Cardiac muscle cell (in vitro differentiated cells and primary cell): ENCODE results near the gene SMIM29. TPM values are rescaled to one million over a fixed set of nuclear protein-coding genes. Genes with fewer than 3 reads are reported as not detected.
A peak's percentile ranks its signal among the peaks of the same experiment; 100 is the strongest.

ENCODE experiments used
- DNase-seq, 2 donors: peaks; one replicate each; pipeline versions ENCODE4 v3.0.0 to v3.0.0-alpha.2; 2010 to 2017; ENCODE audit warnings: low read depth in 1 of 2, low spot score in 1 of 2
- H3K27ac ChIP-seq: fragments of 200-600 bp; sonication (generic); 2 replicates; pipeline ENCODE4 v1.5.1; 2016
- H3K27me3 ChIP-seq: fragments of 200-600 bp; sonication (generic); 2 replicates; pipeline ENCODE4 v1.6.0; 2016; ENCODE audit warnings: control low read depth
- H3K36me3 ChIP-seq: fragments of 200-600 bp; sonication (generic); 2 replicates; pipeline ENCODE4 v1.5.1; 2016; ENCODE audit warnings: control low read depth
- H3K4me1 ChIP-seq: fragments of 200-600 bp; sonication (generic); 2 replicates; pipeline ENCODE4 v1.8.1; 2017; ENCODE audit warnings: low read depth, mild to moderate bottlenecking, mixed run types
- H3K4me3 ChIP-seq: fragments of 200-600 bp; sonication (generic); 2 replicates; pipeline ENCODE4 v1.5.1; 2016; ENCODE audit warnings: mild to moderate bottlenecking
- H3K9me3 ChIP-seq: fragments of 200-600 bp; sonication (generic); 2 replicates; pipeline ENCODE4 v1.5.1; 2017; ENCODE audit warnings: low read depth, mild to moderate bottlenecking, control low read depth
- CTCF ChIP-seq: IDR thresholded peaks from 2 replicates; pipeline ENCODE4 v1.5.1; 2012; ENCODE audit warnings: low read depth, mild to moderate bottlenecking, low read length
- polyA plus RNA-seq: library from polyadenylated mRNA; unstranded; fragments of >200 nt; fragmentation: Nextera tagmentation; extraction: Ambion mirVana; gene quantifications from 2 replicates; pipeline ENCODE4 v1.2.1, GENCODE V29; 2016
- total RNA-seq: library from RNA; depleted of rRNA; stranded (reverse); fragments of >200 nt; gene quantifications from 2 replicates; pipeline ENCODE4 v1.2.3, GENCODE V29; 2016

SMIM29 gene
- total and polyA plus RNA-seq, 2 experiments from 2014 or later = 13.4 to 14.7 TPM

DNA sequence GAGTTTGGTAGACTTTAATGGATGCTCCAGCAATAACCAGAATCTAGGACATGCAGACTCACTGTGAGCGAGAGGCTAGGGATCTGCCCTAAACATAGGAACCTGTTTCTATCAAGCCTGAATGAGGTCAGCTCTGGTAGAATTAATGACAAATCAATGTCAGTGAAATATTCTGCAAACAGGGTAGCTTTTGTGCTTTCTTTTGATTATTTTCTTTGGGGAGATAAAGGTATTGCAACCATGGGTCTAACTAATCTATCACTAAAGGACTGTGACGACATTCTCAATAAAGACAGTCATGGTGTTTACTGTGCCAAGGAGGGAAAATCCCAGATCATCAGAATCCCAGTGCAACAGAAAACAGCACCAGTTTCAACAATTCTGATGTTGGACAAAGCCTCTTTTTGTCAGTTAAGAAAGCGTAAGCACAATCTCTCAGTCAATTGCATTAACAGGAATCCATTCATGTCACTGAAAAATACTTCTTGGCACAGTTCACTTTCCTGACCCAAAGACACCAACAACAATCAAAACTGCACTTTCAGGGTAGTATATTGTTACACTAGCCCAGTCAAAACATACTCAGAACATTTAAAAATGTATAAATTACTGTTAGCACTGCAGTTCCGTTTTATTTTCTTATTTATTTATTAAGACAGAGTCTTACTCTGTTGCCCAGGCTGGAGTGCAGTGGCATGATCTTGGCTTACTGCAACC, 36.8 kb upstream of the SMIM29 start:
- no peak for DNase-seq
- Histone ChIP-seq H3K4me3 (no peak overlapping the region), H3K4me1 (no peaks in the 10 kb centered on the region), H3K27ac (no peak overlapping the region), H3K36me3 (peaks cover 4% of the 10 kb centered on the region), H3K9me3 (no peaks in the 10 kb centered on the region), H3K27me3 (no peaks in the 10 kb centered on the region)
- TF ChIP-seq CTCF = no peak

DNA sequence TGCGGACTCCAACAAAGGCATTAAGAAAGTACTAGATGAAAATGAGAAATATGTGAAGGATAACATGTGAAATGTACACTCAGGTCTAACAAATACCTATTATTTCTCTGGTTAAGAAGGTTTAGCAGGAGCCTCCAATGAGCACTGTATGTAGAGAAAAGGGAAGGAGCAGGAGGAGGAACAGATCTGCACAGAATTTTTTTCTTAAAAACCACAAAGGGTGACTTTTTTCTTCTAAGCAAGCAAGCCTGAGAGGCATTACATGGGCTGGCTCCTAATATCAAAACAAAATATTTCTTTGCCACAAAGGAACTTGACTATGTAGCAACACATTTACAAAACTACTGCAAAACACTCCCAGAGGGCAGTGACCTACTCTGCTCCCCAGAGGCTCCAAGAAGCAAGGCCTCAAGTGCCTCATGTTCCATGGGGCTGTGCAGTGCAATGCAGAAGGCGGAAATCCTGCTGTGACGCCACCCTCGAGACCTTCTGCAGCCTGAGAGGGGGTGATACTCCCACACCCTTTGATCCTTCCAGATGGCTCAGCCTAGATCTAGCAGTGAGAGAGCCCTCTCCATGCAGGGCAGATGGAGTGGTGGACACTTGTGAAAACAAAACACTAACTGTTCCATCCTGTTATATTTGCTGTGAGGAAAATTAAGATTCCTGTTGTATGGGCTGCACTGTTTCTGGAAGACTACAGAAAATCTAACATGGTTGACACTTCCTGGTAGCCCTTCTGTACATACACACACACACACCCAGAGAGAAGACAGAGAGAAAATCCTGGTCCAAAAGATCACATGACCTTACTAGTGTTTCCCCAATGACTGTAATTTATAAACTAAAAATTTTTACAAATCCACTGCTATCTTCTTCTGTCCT, 36.0 kb upstream of the SMIM29 start:
- Histone ChIP-seq H3K27me3 (no peaks in the 10 kb centered on the region), H3K9me3 (no peaks in the 10 kb centered on the region), H3K27ac (no peak overlapping the region), H3K4me1 (no peaks in the 10 kb centered on the region), H3K36me3 (peaks cover 6% of the 10 kb centered on the region), H3K4me3 (no peak overlapping the region)
- DNase-seq = peak in 1 of 2 donors; percentile 92
- TF ChIP-seq CTCF = no peak

- DNase-seq = peak in 1 of 2 donors; percentile 33
- no peak overlapping the region for H3K27ac ChIP-seq
- peaks cover 4% of the 10 kb centered on the region for H3K36me3 ChIP-seq
- no peaks in the 10 kb centered on the region for H3K27me3 ChIP-seq
- TF ChIP-seq CTCF = no peak
- no peaks in the 10 kb centered on the region for H3K9me3 ChIP-seq
- no peaks in the 10 kb centered on the region for H3K4me1 ChIP-seq
- no peak overlapping the region for H3K4me3 ChIP-seq
Measured at GRCh38 chr6:34281702-34282334, 33.0 kb upstream of the SMIM29 start.

GRCh38 chr6:34280216-34280615, 31.4 kb upstream of the SMIM29 start:
- Histone ChIP-seq H3K27ac (no peak overlapping the region), H3K27me3 (no peaks in the 10 kb centered on the region), H3K4me1 (no peaks in the 10 kb centered on the region), H3K36me3 (peaks cover 4% of the 10 kb centered on the region), H3K9me3 (no peaks in the 10 kb centered on the region), H3K4me3 (no peak overlapping the region)
- TF ChIP-seq CTCF = no peak
- no peak for DNase-seq

GRCh38 chr6:34278833-34279232, 30.0 kb upstream of the SMIM29 start:
- H3K27ac ChIP-seq = no peak overlapping the region
- peaks cover under 1% of the 10 kb centered on the region for H3K4me1 ChIP-seq
- no peaks in the 10 kb centered on the region for H3K27me3 ChIP-seq
- DNase-seq = no peak
- H3K36me3 ChIP-seq = peaks cover 4% of the 10 kb centered on the region
- no peak for TF ChIP-seq CTCF
- no peak overlapping the region for H3K4me3 ChIP-seq
- H3K9me3 ChIP-seq = no peaks in the 10 kb centered on the region
